ENCODE data around the gene FBXW8.

Gene FBXW8

GRCh38 chr12:116910645-116911451 lies at the start of gene FBXW8:
Gene FBXW8 (plus strand): TSS chr12:116910950. CDS start chr12:116911038, 88 bp downstream.
- peak in 13 of 14 donors; percentile 1 to 62 (median 24) for DNase-seq

GRCh38 chr12:116861320-116861719 lies 49.4 kb upstream of the FBXW8 start:
- DNase-seq, result peak in 10 of 14 donors; percentile 16 to 67 (median 42)

GRCh38 chr12:116862167-116862566 lies 48.6 kb upstream of the FBXW8 start:
- DNase-seq, result no peak

GRCh38 chr12:116863275-116863767 lies 47.4 kb upstream of the FBXW8 start:
- no peak for DNase-seq

GRCh38 chr12:116864371-116865160 lies 46.2 kb upstream of the FBXW8 start:
- no peak for DNase-seq

- no peak for DNase-seq
These were observed 43.2 kb upstream of the FBXW8 start for GRCh38 chr12:116867523-116867922.

- no peak for DNase-seq
These were observed 40.4 kb upstream of the FBXW8 start for GRCh38 chr12:116870306-116870705.

GRCh38 chr12:116874324-116874995 lies 36.3 kb upstream of the FBXW8 start:
- DNase-seq, result no peak

- DNase-seq, result peak in 4 of 14 donors; percentile 2 to 8 (median 3)
These were observed 34.4 kb upstream of the FBXW8 start for GRCh38 chr12:116876151-116876869.

GRCh38 chr12:116878567-116879508 lies 31.9 kb upstream of the FBXW8 start:
- no peak for DNase-seq

- DNase-seq, result no peak
These were observed 31.1 kb upstream of the FBXW8 start for GRCh38 chr12:116879509-116880212.

GRCh38 chr12:116880213-116880816 lies 30.4 kb upstream of the FBXW8 start:
- no peak for DNase-seq

GRCh38 chr12:116880817-116881324 lies 29.9 kb upstream of the FBXW8 start:
- DNase-seq, result peak in 2 of 14 donors; percentile 9 to 18

GRCh38 chr12:116881325-116881876 lies 29.3 kb upstream of the FBXW8 start, which contains the start of gene HRK:
Gene HRK (minus strand): TSS chr12:116881441. CDS start chr12:116881307, 134 bp downstream.
- DNase-seq, result no peak

- no peak for DNase-seq
These were observed 28.8 kb upstream of the FBXW8 start for GRCh38 chr12:116881877-116882507.

GRCh38 chr12:116882742-116883141 lies 28.0 kb upstream of the FBXW8 start:
- peak in 1 of 14 donors; percentile 7 for DNase-seq

GRCh38 chr12:116884871-116885270 lies 25.9 kb upstream of the FBXW8 start:
- DNase-seq, result no peak

- DNase-seq, result no peak
These were observed 25.3 kb upstream of the FBXW8 start for GRCh38 chr12:116885491-116885890.

GRCh38 chr12:116887244-116887643 lies 23.5 kb upstream of the FBXW8 start:
- no peak for DNase-seq
